K562 treated with DMSO at 1 percent for 24 hours (cell line): ENCODE data around the gene ICA1. TPM values are rescaled to one million over a fixed set of nuclear protein-coding genes. Genes with fewer than 3 reads are reported as not detected.

Experiments used
- total RNA-seq: library from RNA; unstranded; fragments of 300-600 nt; gene quantifications from 2 replicates; pipeline ENCODE4 v1.2.3, GENCODE V29; 2022; ENCODE audit warnings: low read depth; ENCODE audit not compliant: insufficient read depth

Gene ICA1
- 16.7 and 24.7 TPM in 2 replicates for total RNA-seq

GRCh38 chr7:8261711-8262695 lies at the start of gene ICA1:
Gene ICA1 (minus strand): TSS chr7:8262167. CDS start chr7:8235926, 26,241 bp downstream.

Other genes starting within 250 kb of the ICA1 start
- gene NXPH1, start 171.4 kb upstream of the ICA1 start, total RNA-seq: not detected in 2 replicates